Neural cell (in vitro differentiated cells): ENCODE results near the gene GTPBP2. TPM values are rescaled to one million over a fixed set of nuclear protein-coding genes. Genes with fewer than 3 reads are reported as not detected.

Experiments
- H2AFZ ChIP-seq: fragments of 200-600, 300-800 bp; sonication (generic), shearing (Covaris generic); 2 replicates; pipeline ENCODE4 v1.6.0; 2014; ENCODE audit warnings: low read depth, mild to moderate bottlenecking, antibody characterized with exemption, low read length, moderate library complexity
- H3F3A ChIP-seq: fragments of 200-600 bp; shearing (Covaris generic); 2 replicates; pipeline ENCODE4 v1.6.1; 2016; ENCODE audit warnings: mild to moderate bottlenecking, moderate library complexity, mixed read lengths, antibody characterized with exemption, low read length; ENCODE audit not compliant: insufficient read depth, poor library complexity, severe bottlenecking
- H3K27ac ChIP-seq: fragments of 200-600, 300-800 bp; sonication (generic), shearing (Covaris generic); 2 replicates; pipeline ENCODE4 v1.5.1; 2014; ENCODE audit warnings: mild to moderate bottlenecking, low read length, moderate library complexity
- H3K27me3 ChIP-seq: fragments of 300-800, 200-600 bp; sonication (generic), shearing (Covaris generic); 2 replicates; pipeline ENCODE4 v1.6.0; 2014; ENCODE audit warnings: mild to moderate bottlenecking, low read depth, low read length, moderate library complexity; ENCODE audit not compliant: insufficient read depth
- H3K36me3 ChIP-seq: fragments of 300-800, 200-600 bp; sonication (generic), shearing (Covaris generic); 2 replicates; pipeline ENCODE4 v1.5.1; 2014; ENCODE audit warnings: mild to moderate bottlenecking, antibody characterized with exemption, low read length, moderate library complexity; ENCODE audit not compliant: insufficient read depth
- H3K4me2 ChIP-seq: fragments of 300-800, 200-600 bp; sonication (generic), shearing (Covaris generic); 2 replicates; pipeline ENCODE4 v1.6.0; 2014; ENCODE audit warnings: mild to moderate bottlenecking, low read length
- H3K4me3 ChIP-seq: fragments of 300-800, 200-600 bp; sonication (generic), shearing (Covaris generic); 2 replicates; pipeline ENCODE4 v1.5.1; 2014; ENCODE audit warnings: mild to moderate bottlenecking, low read length, moderate library complexity
- H3K79me2 ChIP-seq: fragments of 200-600 bp; shearing (Covaris generic); replicated peaks from 2 replicates; pipeline ENCODE4 v1.6.0; 2014; ENCODE audit warnings: mild to moderate bottlenecking, low read length, moderate library complexity; ENCODE audit not compliant: insufficient read depth
- H3K9ac ChIP-seq: fragments of 300-800, 200-600 bp; sonication (generic), shearing (Covaris generic); 2 replicates; pipeline ENCODE4 v1.6.1; 2016; ENCODE audit warnings: mild to moderate bottlenecking, low read length, mixed read lengths
- H3K9me2 ChIP-seq: fragments of 200-600 bp; shearing (Covaris generic); 2 replicates; pipeline ENCODE4 v1.6.1; 2016; ENCODE audit warnings: mild to moderate bottlenecking, low read length, mixed read lengths; ENCODE audit not compliant: insufficient read depth
- H3K9me3 ChIP-seq: fragments of 200-600, 300-800 bp; sonication (generic), shearing (Covaris generic); 2 replicates; pipeline ENCODE4 v1.6.1; 2016; ENCODE audit warnings: mild to moderate bottlenecking, mixed run types, low read length, moderate library complexity, mixed read lengths
- H4K20me1 ChIP-seq: fragments of 200-600 bp; shearing (Covaris generic); 2 replicates; pipeline ENCODE4 v1.6.1; 2016; ENCODE audit warnings: mild to moderate bottlenecking, mixed run types; ENCODE audit not compliant: insufficient read depth
- EP300 ChIP-seq: fragments of 450-650 bp; conservative IDR thresholded peaks from 2 replicates; pipeline ENCODE4 v1.6.1; 2014; ENCODE audit warnings: antibody characterized with exemption, mild to moderate bottlenecking, moderate library complexity; ENCODE audit not compliant: poor library complexity, severe bottlenecking
- EZH2 ChIP-seq: fragments of 200-600, 300-800 bp; shearing (Covaris generic), sonication (generic); IDR thresholded peaks from 2 replicates; pipeline ENCODE4 v1.6.1; 2014; ENCODE audit warnings: antibody characterized with exemption, low read length, borderline replicate concordance, mild to moderate bottlenecking; ENCODE audit not compliant: insufficient read depth, poor library complexity, severe bottlenecking
- MXI1 ChIP-seq: fragments of 450-650 bp; conservative IDR thresholded peaks from 2 replicates; pipeline ENCODE4 v1.6.1; 2014; ENCODE audit warnings: antibody characterized with exemption, mild to moderate bottlenecking; ENCODE audit not compliant: poor library complexity, severe bottlenecking
- POLR2AphosphoS5 ChIP-seq: IDR thresholded peaks from 2 replicates; pipeline ENCODE4 v1.6.1; 2012
- RAD21 ChIP-seq: fragments of 450-650 bp; conservative IDR thresholded peaks from 2 replicates; pipeline ENCODE4 v1.6.1; 2014; ENCODE audit warnings: antibody characterized with exemption, mild to moderate bottlenecking, moderate library complexity
- SMC3 ChIP-seq: fragments of 450-650 bp; conservative IDR thresholded peaks from 2 replicates; pipeline ENCODE4 v1.6.1; 2014; ENCODE audit warnings: antibody characterized with exemption, mild to moderate bottlenecking, moderate library complexity; ENCODE audit not compliant: poor library complexity
- TAF1 ChIP-seq: IDR thresholded peaks from 2 replicates; pipeline ENCODE4 v1.6.1; 2012; ENCODE audit warnings: low read depth
- polyA plus RNA-seq: library from polyadenylated mRNA; depleted of rRNA; stranded (reverse); fragments of >200 nt; gene quantifications from 2 replicates; pipeline ENCODE4 v1.2.3, GENCODE V29; 2014
- TF ChIP-seq, protein P1 (sequence below): fragments of 450-650 bp; IDR thresholded peaks from 2 replicates; pipeline ENCODE4 v1.5.1; 2014; ENCODE audit warnings: antibody characterized with exemption, mild to moderate bottlenecking, moderate library complexity; ENCODE audit not compliant: poor library complexity, severe bottlenecking
- TF ChIP-seq, protein P2 (sequence below): IDR thresholded peaks from 2 replicates; pipeline ENCODE4 v1.6.1; 2012; ENCODE audit warnings: borderline replicate concordance

The GTPBP2 gene
- polyA plus RNA-seq, 1 donor from 2014 or later = 103 TPM

DNA sequence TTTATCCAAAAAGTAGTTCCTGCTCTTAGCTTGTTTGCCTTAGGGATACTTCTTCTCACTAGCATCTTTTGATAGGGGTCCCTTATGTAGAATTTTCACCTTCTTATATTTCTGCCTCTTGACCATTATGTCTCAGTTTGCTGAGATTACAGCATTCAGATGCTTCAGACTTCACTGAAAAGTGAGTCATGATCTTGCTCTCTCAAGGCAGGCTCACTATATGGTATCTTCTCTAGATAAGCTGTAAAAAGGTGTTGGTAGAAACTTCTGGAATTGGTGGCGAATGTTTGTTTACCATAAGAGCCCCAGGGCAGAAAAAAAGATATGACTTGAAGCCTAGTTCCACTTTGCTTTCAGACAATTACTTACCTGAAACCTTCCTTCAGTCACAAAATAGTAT, 19.7 kb downstream of the GTPBP2 start:
- Histone ChIP-seq H3K4me3 (no peak overlapping the region), H4K20me1 (no peaks in the 10 kb centered on the region), H3K9me2 (no peaks in the 10 kb centered on the region), H3K4me2 (no peak overlapping the region), H3K27ac (no peak overlapping the region), H3F3A (no peaks in the 10 kb centered on the region), H3K27me3 (no peaks in the 10 kb centered on the region), H3K9ac (no peak overlapping the region), H3K79me2 (no peaks in the 10 kb centered on the region), H3K36me3 (no peaks in the 10 kb centered on the region), H2AFZ (no peak overlapping the region), H3K9me3 (no peaks in the 10 kb centered on the region)
- TF ChIP-seq SMC3 (no peak), POLR2AphosphoS5 (no peak), RAD21 (no peak), EP300 (no peak), MXI1 (no peak), TAF1 (no peak), EZH2 (no peak)
- TF ChIP-seq, protein P1, sequence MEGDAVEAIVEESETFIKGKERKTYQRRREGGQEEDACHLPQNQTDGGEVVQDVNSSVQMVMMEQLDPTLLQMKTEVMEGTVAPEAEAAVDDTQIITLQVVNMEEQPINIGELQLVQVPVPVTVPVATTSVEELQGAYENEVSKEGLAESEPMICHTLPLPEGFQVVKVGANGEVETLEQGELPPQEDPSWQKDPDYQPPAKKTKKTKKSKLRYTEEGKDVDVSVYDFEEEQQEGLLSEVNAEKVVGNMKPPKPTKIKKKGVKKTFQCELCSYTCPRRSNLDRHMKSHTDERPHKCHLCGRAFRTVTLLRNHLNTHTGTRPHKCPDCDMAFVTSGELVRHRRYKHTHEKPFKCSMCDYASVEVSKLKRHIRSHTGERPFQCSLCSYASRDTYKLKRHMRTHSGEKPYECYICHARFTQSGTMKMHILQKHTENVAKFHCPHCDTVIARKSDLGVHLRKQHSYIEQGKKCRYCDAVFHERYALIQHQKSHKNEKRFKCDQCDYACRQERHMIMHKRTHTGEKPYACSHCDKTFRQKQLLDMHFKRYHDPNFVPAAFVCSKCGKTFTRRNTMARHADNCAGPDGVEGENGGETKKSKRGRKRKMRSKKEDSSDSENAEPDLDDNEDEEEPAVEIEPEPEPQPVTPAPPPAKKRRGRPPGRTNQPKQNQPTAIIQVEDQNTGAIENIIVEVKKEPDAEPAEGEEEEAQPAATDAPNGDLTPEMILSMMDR = no peak
- TF ChIP-seq, protein P2, sequence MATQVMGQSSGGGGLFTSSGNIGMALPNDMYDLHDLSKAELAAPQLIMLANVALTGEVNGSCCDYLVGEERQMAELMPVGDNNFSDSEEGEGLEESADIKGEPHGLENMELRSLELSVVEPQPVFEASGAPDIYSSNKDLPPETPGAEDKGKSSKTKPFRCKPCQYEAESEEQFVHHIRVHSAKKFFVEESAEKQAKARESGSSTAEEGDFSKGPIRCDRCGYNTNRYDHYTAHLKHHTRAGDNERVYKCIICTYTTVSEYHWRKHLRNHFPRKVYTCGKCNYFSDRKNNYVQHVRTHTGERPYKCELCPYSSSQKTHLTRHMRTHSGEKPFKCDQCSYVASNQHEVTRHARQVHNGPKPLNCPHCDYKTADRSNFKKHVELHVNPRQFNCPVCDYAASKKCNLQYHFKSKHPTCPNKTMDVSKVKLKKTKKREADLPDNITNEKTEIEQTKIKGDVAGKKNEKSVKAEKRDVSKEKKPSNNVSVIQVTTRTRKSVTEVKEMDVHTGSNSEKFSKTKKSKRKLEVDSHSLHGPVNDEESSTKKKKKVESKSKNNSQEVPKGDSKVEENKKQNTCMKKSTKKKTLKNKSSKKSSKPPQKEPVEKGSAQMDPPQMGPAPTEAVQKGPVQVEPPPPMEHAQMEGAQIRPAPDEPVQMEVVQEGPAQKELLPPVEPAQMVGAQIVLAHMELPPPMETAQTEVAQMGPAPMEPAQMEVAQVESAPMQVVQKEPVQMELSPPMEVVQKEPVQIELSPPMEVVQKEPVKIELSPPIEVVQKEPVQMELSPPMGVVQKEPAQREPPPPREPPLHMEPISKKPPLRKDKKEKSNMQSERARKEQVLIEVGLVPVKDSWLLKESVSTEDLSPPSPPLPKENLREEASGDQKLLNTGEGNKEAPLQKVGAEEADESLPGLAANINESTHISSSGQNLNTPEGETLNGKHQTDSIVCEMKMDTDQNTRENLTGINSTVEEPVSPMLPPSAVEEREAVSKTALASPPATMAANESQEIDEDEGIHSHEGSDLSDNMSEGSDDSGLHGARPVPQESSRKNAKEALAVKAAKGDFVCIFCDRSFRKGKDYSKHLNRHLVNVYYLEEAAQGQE = no peak

- H3K27me3 ChIP-seq = no peaks in the 10 kb centered on the region
- no peak overlapping the region for H3K27ac ChIP-seq
- no peaks in the 10 kb centered on the region for H3F3A ChIP-seq
- H3K4me2 ChIP-seq = no peak overlapping the region
- no peak overlapping the region for H3K9ac ChIP-seq
- H4K20me1 ChIP-seq = no peaks in the 10 kb centered on the region
- H3K79me2 ChIP-seq = no peaks in the 10 kb centered on the region
- TF ChIP-seq EP300 = no peak
- TF ChIP-seq, protein P2 = no peak
- H3K4me3 ChIP-seq = no peak overlapping the region
- H3K9me3 ChIP-seq = no peaks in the 10 kb centered on the region
- no peaks in the 10 kb centered on the region for H3K36me3 ChIP-seq
- H2AFZ ChIP-seq = no peak overlapping the region
- no peaks in the 10 kb centered on the region for H3K9me2 ChIP-seq
Measured at GRCh38 chr6:43608807-43609206, 20.3 kb downstream of the GTPBP2 start.
